ENCODE measurements around the gene CCDC7. TPM values are rescaled to one million over a fixed set of nuclear protein-coding genes. Genes with fewer than 3 reads are reported as not detected.

The CCDC7 gene
- total RNA-seq, 1 experiment from 2014 or later = 4.0 TPM

DNA sequence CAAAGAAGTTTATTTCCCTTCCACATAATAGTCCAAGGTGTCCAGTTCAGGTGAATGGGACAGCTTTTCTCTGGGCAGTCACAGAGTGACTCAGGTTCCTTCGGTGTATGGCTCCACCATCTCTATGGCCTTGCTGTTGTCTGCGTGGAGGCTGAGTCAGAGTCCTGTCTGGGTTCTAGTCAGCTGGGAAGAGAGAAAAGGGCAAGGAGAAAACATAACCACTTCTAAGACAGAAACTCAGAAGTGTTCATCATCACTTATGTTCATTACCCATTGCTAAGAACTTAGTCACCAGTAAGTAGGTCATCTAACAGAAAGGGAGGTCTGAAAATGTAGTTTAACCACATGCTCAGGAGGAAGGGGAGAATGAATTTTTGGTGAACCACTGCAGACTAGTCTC is 32.4 kb upstream of the CCDC7 start (continued):
- TF ChIP-seq REST (IDR thresholded peaks at IDR 0.05; ENCODE audit: low read depth) (no peak), FOSL1 (IDR thresholded peaks at IDR 0.05; ENCODE audit: low read depth) (peak; percentile 89), POLR2A (IDR thresholded peaks at IDR 0.05; ENCODE audit: borderline replicate concordance, extremely low read depth, insufficient read depth, insufficient read length) (no peak), SRF (IDR thresholded peaks at IDR 0.05; ENCODE audit: low read depth) (peak; percentile 70; the same call in 1 of the 2 replicates), SP1 (IDR thresholded peaks at IDR 0.05; ENCODE audit: low read depth) (peak; percentile 67), CEBPB (IDR thresholded peaks at IDR 0.05; ENCODE audit: low read depth) (peak; percentile 72), MAX (IDR thresholded peaks at IDR 0.05) (peak; percentile 61; the same call in 1 of the 2 replicates), CBX3 (IDR thresholded peaks at IDR 0.05; ENCODE audit: low read depth) (peak; percentile 89)

- ATAC-seq (no peak), DNase-seq (ENCODE audit: low read depth, low spot score) (no peak)
- no TSS peak for BruUV-seq (replicated peaks)
- H3K79me2 ChIP-seq (ENCODE audit: insufficient read depth, low read length) = no peaks in the 10 kb centered on the region
- no peaks in the 10 kb centered on the region for H3K9me2 ChIP-seq (ENCODE audit: insufficient read depth)
- TF ChIP-seq CBX3 (IDR thresholded peaks at IDR 0.05; ENCODE audit: low read depth) (no peak), ELF1 (IDR thresholded peaks at IDR 0.05; ENCODE audit: borderline replicate concordance, low read depth) (no peak)
- ChIA-PET RAD21 (ENCODE audit: low non-redundant PET in 1 of 2, low total read pairs in 2 of 2, uncharacterized antibody in 2 of 2, unreplicated experiment in 2 of 2) (no interaction called here), CTCF (no interaction called here), POLR2A (no interaction called here)
- H3K9me3 ChIP-seq (ENCODE audit: control insufficient read depth in 1 of 2, insufficient read depth in 1 of 2, low read depth in 1 of 2, low read length in 2 of 2) = no peaks in the 10 kb centered on the region
- peaks cover 13 to 23% of the 10 kb centered on the region in 2 experiments for H3K4me1 ChIP-seq (ENCODE audit: control insufficient read depth in 1 of 2, insufficient read depth in 2 of 2, low read length in 2 of 2)
- no peak overlapping the region for H3K27ac ChIP-seq (ENCODE audit: low read depth, low read length)
- H3K4me3 ChIP-seq (replicated peaks in 1 of 2; ENCODE audit: low read depth in 1 of 2, low read length in 2 of 2) = no peak overlapping the region
- H3K9ac ChIP-seq (ENCODE audit: low read length) = no peak overlapping the region
- H2AFZ ChIP-seq (ENCODE audit: low read depth, low read length, poor library complexity, severe bottlenecking) = no peak overlapping the region
- no peaks in the 10 kb centered on the region for H3K27me3 ChIP-seq (ENCODE audit: insufficient read depth, low read length)
- no peaks in the 10 kb centered on the region for H4K20me1 ChIP-seq (ENCODE audit: insufficient read depth)
- intact Hi-C loops (cut with micrococcal nuclease) = no loop called here
- H3K4me2 ChIP-seq (ENCODE audit: low read length) = no peak overlapping the region
- no peaks in the 10 kb centered on the region for H3K36me3 ChIP-seq (ENCODE audit: control insufficient read depth in 1 of 2, insufficient read depth in 2 of 2, low read length in 2 of 2)
Measured at GRCh38 chr10:32415361-32415760, 30.6 kb upstream of the CCDC7 start.
